ENCODE measurements around the gene STAT1.
A peak's percentile ranks its signal among the peaks of the same experiment; 100 is the strongest.
"Not testable (repeated sequence)": the region's sequence is repeated elsewhere in the genome, so short reads cannot be mapped to it uniquely, and the experiment has no call there.

Gene STAT1

DNA sequence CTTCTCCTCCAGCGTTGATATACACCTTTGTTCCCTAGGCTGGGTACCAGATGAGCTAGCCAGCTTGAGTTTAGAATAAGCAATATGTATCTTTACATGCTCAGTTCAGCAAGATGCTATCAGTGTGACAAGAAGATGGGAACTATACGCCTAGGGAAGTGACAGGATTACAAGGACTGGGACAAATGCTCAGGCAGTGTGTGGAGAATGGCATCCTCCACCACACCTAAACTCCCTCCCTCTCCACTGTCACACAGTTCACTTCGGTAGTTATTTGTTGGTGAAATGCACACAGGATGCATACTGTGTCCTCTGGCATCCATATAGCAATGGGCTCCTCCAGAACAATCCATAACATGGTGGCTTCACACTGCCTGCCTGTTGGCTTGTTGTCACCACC, 7.7 kb downstream of the STAT1 start:
- no peak for DNase-seq

DNA sequence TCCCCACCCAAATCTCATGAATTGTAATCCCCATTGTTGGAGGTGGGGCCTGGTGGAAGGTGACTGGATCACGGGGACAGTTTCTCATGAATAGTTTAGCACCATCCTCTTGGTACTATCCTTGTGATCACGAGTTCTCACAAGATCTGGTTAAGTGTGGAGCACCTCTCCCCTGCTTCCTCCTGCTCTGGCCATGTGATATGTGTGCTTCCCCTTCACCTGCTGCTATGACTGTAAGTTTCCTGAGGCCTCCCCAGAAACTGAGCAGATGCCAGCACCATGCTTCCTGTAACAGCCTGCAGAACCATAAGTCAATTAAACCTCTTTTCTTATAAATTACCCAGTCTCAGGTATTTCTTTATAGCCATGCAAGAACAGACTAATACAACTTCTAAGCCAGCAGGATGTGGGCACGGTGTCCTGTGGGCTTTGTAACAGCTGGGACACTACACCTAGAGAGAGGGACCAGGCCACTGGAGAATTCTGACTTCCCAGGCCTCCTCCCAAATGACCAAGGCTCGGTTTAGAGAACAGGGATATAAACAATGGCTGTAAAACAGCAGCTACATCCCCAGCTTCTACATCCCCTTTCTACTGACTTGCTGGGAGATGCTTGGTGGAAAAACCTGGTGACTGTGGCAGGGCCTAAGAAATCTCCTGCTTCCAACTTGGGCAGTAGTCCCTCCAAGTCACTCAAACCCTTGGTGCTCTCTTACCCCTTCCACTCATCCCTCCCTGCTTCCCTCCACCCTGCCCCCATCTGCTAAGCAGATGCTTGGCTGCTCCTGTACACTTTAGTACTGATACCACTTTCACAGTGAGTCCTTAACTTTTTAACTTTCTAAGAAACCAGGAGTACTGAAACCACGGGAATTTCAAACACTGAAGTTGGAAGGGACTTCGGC, 10.3 kb downstream of the STAT1 start:
- no peak for DNase-seq

GRCh38 chr2:191001624-191002023, 12.3 kb downstream of the STAT1 start:
- DNase-seq: no peak

DNA sequence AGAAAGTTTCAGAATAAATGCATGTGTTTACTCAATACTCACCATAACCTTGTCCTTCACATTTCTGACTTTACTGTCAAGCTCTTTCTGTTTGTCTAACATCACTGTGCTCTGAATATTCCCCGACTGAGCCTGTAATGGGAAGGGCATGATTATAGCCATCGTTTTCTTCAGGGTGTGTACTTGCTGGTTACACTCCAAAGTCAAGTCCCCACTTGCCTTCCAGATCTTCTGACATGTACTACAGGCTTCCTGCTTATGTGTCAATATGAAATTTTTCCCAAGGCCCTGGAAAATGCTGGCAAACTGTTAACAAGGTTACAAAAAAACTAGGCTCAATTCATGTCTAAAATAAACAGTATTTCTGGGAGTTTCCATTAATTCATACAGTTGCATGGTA, 12.9 kb downstream of the STAT1 start:
- no peak for DNase-seq

DNA sequence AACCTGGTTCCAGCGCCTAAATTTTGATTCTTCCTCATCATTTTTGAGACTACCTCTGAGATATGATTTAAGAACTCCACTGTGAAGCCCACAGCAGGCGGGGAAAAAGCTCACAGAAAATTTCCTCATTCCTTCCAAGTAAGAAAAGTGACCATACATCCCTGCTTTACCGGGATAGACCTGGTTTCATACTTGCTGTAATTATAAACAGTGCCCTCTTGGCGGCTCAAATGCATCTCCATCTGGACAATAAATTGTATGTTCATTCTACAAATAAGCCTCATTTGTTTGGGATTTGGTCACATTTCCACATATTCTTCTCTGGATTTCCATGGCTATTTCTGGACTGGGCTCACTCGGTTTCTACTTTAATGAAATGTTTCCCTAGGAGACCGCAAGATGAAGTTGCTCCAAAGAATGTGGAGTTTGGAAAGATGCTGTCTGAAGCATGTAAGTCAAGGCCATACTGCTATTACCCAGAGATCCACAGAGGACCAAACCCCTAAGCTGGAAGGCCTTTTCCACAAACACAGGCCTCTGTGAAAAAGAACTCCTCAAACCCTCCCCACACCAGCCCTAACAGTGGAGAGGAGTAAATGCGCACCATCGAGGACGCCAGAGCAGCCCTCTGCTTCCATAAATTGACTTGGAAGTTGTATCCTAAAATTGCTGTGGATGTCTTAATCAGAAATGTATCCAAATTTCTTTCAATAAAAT, 13.9 kb downstream of the STAT1 start:
- DNase-seq: no peak

- no peak for DNase-seq
Measured at GRCh38 chr2:190999058-190999457, 14.9 kb downstream of the STAT1 start.

DNA sequence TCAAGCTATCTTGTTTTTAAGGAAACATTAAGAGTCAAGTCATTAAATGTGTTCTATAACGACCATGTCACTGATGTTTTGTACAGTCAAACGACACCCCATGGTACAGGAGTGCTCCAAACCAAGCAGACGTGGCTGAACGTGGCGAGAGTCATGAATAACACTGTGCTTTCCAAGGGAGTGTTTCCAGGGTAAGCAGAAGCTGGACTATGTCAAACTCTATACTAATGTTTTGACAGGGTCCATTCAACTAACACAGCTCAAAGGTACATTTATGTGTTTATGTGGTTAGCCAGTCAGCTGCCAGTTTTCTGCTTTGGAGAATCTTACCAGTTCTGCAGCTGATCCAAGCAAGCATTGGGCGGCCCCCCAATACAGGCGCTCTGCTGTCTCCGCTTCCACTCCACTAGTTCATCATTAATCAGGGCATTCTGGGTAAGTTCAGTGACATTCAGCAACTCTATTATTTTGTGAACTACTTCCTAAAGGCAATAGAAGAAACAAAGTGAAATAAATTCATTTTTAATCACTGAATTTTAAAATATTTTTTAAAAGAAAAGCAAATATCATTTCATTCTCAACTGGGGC, 16.4 kb downstream of the STAT1 start:
- no peak for DNase-seq

- no peak for DNase-seq
Measured at GRCh38 chr2:190996947-190997346, 17.0 kb downstream of the STAT1 start.

GRCh38 chr2:190996338-190996946, 17.5 kb downstream of the STAT1 start:
- DNase-seq: peak; percentile 33 to 47

- DNase-seq: not testable (repeated sequence)
Measured at GRCh38 chr2:190995315-190995714, 18.7 kb downstream of the STAT1 start.

DNA sequence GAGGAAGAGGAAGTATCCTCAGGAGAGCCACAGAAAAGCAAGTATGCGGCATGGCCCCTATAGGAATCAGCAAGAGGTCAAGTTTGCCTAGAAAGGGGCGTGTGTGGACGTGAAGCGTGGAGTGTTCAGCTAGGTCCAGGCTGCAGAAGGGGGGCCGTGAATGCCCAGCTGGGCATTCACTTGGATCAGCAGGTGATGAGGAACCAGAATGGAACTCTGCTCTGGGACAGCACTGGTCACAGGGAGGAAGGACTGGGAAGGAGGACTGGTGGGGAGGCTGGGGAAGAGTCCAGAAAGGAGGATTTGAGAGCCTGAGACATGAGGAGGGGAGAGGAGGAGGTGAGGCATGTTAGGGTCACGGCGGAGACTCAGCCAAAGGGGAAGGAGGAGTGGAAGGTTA, 19.8 kb downstream of the STAT1 start:
- no peak for DNase-seq

DNA sequence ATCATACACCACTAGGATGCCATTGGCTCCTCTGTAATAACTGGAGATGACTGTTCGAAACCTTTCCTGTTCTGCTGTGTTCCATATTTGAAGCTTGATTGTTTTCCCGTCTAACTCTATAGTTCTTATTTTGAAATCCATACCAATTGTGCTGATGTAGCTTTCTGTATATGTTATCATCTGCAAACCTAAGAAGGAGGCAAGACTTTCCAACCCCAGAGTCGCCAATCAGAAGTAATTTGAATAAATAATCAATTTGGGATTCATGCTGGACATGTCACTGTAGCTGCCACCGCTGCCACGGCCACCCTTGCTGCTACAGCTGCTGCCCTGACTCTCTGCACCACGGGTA, 20.7 kb downstream of the STAT1 start:
- no peak for DNase-seq

GRCh38 chr2:190990132-190990531, 23.8 kb downstream of the STAT1 start:
- no peak for DNase-seq

GRCh38 chr2:190988910-190989309, 25.1 kb downstream of the STAT1 start:
- no peak for DNase-seq

- DNase-seq: no peak
Measured at GRCh38 chr2:190987938-190988337, 26.0 kb downstream of the STAT1 start.

GRCh38 chr2:190987116-190987515, 26.9 kb downstream of the STAT1 start:
- DNase-seq: no peak

- DNase-seq: no peak
Measured at GRCh38 chr2:190986221-190986953, 27.6 kb downstream of the STAT1 start.

- DNase-seq: no peak
Measured at GRCh38 chr2:190984595-190984994, 29.4 kb downstream of the STAT1 start.

GRCh38 chr2:190982262-190983034, 31.5 kb downstream of the STAT1 start:
- DNase-seq: no peak

DNA sequence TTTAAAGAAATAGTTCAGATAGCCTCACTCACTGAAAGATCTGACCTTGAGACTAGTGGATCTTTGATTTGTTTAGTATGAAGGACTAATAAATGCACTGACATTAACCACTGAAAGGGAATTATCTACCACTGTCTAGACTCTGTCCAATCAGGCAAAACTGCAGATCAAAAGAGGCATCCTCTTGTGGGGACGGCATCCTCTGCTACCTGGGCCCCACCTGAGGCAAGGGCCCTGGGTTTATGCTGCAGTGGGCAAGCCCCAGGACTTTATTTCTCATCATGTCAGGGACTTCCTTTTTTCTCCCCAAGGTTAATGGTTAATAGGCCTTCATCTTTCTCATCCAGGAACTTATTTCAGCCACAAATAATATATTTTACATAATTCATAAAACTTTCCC, 32.2 kb downstream of the STAT1 start:
- DNase-seq: no peak

GRCh38 chr2:190981333-190981732, 32.6 kb downstream of the STAT1 start:
- DNase-seq: no peak

- no peak for DNase-seq
Measured at GRCh38 chr2:190980630-190981209, 33.3 kb downstream of the STAT1 start.

Measured in SHP77 (cell line).